GM04503 (cell line): Measurements from ENCODE around the gene BIN2.
"Not testable (repeated sequence)": the region's sequence is repeated elsewhere in the genome, so short reads cannot be mapped to it uniquely, and the experiment has no call there.

Experiments
- DNase-seq: peaks from one replicate; pipeline ENCODE4 v3.0.0-alpha.2; 2012; ENCODE audit warnings: low read depth

The BIN2 gene

DNA sequence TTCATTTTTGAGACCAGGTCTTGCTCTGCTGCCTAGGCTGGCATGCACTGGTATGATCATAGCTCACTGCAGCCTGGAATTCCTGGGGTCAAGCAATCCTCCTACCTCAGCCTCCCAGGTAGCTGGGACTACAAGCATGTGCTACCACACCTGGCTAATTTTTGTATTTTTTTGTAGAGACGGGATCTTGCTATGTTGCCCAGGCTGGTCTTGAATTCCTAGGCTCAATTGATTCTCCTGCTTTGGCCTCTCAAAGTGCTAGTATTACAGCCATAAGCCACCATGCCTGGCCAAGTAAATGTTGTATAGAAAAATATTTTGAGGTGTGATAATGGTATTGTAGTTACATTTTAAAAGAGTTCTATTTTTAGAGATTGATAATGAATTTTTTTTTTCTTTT, 12.6 kb downstream of the BIN2 start:
- DNase-seq: no peak

DNA sequence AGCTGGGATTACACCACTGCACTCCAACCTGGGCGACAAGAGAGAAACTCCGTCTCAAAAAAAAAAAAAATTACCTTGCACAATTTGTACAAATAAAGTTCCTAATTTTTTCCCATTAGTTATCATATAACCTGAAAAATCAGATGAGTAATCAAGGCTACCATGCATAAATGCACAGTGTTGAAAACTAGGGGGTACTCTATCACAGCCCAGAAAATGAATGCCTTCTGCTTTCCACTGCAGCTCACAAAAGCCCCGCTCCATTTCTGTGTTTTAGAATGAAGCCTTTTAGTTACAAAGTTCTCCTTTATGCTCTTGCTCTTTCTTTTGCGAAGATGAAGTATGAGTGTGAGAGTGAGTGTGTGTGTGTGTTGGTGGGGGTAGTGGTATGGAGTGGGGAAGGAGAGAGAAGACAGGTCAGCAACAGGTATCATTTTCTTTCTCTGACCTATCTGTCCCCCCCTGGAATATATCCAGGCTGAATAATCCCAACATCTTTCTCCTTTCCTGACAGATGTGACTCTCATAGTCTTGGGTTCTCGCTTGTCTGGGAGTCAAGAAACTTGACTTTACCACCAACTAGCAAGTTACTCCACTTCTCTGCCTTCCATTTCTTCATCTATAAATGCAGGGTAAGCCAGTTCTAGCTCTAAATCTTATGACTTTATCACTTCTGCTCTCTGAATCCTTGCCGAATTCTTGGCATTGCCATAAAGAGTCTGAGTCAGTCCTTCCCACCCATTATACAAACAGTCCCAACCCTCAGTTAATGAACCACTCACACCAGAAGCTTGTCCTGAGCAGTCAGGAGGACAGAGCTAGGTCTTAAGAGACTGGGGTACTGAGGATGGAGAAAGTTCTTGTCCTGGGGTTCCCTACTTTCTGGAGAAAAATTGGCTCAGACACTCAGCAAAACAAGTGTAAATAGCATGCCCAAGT, 16.1 kb downstream of the BIN2 start:
- peak; percentile 78 for DNase-seq

DNA sequence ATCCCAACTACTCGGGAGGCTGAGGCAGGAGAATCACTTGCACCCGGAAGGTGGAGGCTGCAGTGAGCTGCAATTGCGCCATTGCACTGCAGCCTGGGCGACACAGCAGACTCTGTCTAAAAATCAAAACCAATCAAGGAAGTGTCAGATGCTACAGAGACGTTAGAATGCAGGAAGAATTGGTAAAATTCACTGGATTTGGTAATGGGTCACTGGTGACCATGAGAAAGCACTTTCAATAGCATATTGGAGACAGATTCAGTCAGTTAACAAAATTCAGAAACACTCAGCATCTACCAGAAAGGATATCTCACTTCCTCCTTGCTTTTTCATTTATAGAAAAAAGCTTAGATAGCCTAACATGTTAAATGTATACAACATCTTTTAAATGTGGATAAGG, 17.5 kb downstream of the BIN2 start:
- DNase-seq: no peak

DNA sequence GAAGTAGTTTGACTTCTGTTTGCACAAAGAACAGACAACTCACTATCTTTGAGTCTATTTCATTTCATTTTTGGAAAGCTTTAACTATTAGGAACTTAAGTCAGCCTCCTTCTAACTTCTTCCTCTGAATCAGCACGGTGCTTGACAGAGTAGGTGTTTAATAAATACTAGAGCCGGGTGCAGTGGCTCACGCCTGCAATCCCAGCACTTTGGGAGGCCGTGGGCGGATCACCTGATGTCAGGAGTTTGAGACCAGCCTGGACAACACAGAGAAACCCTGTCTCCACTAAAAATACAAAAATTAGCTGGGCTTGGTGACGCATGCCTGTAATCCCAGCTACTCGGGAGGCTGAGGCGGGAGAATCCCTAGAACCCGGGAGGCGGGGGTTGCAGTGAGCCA, 23.2 kb downstream of the BIN2 start:
- DNase-seq: not testable (repeated sequence)

DNA sequence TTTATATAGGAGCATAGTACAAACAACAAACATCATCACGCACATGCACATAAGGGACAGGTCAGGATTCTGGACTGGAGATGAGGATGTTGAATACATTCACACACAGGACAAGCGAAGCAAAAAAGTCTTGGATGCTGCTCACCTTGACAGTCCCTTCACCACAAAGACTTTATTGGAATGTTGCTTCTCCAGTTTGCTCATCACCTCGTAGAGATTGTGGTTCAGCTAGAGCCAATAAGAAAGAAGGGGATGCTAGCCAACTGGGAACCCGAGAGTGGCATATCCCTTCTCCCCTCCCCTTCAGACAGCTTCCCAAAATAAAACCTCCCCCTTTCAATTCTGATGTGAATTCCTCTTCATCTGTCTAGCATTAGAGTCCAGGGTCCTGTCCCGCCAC, 28.3 kb downstream of the BIN2 start:
- no peak for DNase-seq

DNA sequence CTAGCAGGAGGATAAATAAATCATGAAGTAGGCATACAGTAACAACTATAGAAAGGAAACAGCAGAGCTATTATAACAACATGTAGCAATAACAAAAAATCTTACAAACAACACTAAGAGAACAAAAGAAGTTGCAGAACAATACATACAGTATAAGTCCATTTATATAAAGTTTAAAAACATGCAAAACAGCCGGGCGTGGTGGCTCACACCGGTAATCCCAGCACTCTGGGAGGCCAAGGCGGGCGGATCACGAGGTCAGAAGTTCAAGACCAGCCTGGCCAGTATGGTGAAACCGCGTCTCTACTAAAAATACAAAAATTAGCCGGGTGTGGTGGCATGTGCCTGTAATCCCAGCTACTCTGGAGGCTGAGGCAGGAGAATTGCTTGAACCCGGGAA, 29.9 kb downstream of the BIN2 start:
- DNase-seq: not testable (repeated sequence)

DNA sequence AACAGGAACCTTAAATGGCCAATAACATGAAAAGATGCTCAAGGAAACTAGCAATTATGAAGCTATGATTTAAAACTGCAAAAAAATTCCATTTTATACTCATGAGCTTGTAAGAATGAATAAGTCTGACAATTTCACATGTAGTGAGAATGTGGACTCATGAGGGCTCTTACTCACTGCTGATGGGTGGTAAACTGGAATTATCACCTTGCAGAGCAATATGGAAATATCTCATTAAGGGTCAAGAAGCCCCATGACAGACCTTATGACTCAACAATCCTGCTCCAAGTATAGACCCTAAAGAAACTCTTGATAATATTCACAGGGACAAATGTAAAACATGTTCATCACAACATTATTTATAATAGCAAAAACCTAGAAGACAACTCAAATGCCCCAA, 30.3 kb downstream of the BIN2 start:
- DNase-seq: no peak

DNA sequence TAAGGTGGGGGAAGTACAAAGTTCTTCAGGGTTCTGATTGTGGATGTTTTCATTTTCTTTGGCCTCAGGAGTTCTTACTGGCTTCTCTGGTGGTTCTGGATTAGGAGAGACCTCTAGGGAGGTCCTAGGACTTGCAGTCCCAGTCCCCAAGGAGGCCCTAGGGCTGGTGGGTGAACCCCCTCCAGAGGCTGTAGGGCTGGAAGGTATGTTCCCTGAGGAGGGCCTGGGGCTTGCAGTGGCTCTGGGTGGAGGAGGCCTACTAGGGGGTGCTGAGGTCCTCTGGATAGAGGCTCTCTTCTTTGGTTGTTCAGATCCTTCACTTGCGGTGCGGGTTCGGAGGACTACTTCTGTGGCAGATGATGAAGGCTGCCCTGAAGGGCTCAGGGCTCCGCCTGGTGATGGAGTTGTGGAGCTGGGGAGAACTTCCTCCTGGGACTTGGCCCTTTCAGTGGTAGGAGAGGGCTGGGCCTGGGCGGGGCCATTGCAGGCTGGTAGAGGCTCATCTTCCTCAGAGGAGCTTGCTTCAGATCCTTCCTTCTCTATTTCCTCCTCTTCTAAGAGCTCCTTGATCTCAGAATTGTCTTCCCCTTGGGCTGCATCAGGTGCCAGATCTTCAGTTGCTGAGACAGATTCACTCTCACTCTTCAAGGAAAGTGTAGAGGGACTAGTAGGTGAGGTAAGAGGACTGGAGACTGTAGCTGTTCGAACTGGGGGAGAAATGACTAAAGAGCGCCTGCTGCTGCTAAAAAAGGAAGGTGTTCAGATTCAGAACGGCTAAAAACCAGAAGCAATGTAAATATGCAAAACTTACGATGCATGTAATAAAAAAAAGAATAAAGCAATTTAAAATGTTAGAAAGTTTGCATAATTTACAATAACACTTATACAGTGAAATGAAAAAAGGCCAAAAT, 32.1 kb downstream of the BIN2 start:
- not testable (repeated sequence) for DNase-seq

DNA sequence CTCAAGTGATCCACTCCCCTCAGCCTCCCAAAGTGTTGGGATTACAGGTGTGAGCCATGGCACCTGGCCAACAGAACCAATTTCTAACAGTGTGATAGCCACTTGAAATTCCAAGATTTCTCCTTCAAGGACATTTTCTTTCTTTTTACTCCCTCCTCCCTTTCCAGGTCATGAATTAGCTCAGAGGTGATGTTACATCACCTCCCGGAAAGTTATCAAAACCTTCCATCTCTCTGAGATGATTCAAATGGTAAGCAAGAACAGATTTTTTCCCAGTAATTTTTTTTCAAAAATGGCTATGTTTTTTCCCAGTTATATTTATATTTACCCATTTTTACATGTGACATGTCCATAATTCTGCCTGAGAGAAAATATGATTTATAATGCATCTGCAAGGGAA, 38.1 kb downstream of the BIN2 start:
- no peak for DNase-seq

DNA sequence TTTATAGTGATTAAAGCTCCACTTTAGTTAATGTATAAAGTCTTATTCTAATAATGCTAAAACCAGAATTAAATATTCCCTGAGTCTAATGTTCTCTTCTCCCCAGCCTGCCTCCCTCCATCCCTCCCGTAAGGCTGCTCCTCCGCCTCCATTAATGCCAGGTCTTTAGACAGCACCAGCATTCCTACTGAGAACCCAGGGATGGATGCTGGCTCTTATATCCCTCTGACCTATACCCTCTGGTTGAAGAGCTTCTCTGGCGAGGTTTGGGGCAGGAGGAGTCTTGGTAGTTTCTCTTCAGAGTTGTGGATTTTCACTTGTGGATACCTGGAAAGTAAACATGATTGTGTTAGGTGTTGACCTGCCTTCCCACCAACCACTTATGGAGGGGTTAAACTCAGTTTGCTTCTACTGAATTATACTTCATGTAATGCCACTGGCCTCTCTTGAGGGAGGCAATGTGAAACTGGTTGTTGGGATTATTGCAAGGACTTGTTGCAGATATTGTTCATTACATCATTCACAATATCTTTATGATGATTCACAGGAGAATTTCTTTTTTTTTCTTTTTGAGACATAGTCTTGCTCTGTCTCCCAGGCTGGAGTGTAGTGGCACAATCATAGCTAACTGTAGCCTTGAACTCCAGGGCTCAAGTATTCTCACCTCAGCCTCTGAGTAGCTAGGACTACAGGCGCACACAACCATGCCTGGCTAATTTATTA, 42.6 kb downstream of the BIN2 start:
- peak; percentile 46 for DNase-seq

DNA sequence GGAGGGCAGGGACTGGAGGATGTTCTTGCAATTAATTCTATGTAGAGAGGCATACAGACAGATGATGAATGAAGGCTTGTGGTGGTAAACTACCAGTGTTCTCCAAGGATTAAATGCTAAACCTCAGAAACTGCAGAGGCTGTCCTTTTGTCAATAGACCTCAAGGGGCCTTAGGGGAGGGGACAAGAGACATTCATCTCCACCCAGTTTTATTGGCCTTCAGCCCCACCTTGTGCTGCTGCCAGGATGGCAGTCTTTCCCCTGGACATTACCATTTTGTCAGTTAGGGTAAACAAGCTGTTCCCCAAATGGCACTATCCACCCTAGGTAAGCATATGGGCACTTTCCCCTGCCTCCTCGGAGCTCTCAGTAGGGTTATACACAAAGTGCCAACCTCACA, 48.9 kb downstream of the BIN2 start:
- no peak for DNase-seq

DNA sequence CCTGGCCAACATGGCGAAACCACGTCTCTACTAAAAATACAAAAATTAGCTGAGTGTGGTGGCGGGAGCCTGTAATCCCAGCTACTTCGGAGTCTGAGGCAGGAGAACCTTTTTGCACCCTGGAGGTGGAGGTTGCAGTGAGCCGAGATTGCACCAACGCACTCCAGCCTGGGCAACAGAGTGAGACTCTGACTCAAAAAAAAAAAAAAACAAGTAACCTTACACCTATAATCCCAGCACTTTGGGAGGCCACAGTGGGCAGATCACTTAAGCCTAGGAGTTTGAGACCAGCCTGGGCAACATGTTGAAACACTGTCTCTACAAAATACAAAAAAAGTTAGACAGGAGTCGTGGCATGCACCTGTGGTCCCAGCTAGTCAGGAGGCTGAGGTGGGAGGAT, 51.2 kb downstream of the BIN2 start:
- DNase-seq: not testable (repeated sequence)

DNA sequence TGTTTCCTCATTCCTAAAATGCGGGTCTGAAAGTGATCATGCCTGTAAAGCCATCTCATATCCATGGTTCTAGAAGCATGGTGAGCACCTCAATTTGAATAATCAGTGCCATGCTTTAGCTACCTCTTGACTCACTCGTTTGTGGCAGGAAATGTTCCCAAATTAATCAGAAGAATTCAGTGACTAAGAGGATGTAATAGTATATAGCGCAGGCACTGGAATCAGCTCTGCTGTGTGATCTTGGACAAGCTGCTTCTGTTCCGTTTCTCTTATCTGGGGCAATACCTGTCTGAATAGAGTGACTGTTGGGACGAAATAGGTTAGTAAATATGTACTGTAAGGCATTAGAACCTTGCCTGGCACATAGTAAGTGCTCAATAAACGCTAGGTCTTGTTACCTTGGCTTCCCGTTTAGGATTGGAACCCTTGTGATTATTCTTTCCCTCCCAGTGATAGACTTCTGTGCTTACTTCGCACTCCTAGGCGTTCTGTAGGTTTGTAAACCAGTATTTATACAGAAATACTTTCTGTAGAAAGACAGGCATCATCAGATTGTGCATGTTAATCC, 52.9 kb downstream of the BIN2 start:
- peak; percentile 57 for DNase-seq

DNA sequence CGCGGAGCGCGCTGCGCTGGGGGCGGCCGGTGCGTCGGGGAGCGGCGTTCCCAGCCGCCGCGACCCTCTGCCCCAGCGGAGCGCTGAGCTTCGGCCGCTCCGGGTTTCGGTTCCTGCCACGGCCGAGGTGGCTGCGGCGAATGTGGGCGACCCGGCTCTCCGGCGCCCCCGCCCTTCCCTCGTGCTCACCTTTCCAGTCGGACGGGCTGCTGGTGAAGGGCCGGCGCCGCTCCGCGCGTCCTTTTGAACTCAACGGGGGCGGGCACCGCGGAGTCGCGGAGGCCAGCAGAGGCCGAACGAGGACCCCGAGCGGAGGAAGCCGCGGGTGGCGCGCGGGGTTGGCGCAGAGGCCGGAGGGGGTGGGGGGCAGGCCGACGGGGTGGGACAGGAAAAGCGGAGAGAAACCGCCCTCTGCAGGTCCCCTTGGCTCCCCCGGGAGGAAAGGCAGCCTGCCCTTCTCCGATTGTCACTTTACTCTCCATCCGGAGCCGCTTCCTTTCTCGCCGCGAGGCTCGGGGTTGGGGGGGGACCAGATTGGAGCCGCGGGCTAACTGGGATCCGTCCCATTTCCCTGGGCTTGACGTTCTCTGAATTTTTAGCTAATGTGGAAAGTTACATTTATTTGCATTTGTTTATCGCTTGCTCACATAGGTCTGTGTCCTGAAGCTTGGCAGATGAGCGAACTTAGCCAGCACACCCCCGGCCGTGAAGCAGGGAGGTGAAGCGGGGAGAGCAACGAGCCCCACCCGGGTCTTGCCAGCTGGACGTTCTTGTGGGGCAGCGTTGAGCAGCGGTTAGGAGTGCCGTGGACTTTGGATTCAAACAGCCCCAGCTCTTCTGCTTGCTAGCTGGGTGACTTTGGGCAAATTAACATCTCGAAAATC, 53.7 kb downstream of the BIN2 start, which contains the start of gene SMAGP:
TSS of gene SMAGP (minus strand) at position 349 of the 884 bp plus-strand sequence. CDS start 1,137 bp downstream, outside the sequence.
- DNase-seq: no peak

DNA sequence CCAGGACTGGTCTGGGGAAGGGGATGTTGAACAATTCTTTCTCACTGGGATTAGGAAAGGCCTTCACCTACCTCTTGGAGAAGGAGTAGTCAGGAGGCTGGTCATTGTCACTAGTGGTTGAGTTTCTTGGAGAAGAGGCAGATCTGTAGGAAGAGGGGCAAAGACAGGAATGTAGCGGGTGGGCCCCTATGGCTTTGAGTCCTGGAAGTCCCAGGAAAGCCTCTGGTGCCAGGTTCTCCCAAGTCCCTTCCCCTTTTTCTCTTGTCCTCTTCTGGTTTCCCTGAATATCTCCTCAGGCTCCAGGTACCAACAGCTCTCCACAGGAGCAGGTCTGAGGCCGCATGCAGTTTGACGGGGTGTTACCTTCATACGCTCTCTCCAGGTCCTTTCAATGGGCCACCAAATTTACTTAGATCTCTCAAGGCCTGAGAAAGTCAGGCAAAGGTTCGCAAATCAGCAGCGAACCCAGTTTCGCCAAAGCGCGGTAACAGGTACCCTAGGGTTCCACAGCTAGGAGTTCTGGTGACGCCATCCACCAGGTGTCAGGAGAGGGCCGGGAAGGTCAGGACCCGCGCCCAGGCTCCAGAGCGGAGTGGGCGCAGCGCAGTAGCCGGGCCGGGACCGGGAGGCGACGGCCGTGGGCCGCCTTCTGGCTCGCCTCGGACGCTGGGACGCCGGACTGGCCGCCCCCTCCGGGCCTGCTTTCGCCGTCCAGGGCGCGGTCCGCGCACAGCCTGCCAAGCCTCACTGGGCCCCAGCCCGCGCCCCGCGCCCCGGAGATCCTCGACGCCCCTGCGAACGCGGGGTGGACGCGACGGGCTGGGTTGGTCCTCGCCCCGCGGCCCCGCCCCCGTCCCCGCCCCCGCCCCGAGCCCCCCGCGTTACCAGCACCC, 54.6 kb downstream of the BIN2 start:
- no peak for DNase-seq

DNA sequence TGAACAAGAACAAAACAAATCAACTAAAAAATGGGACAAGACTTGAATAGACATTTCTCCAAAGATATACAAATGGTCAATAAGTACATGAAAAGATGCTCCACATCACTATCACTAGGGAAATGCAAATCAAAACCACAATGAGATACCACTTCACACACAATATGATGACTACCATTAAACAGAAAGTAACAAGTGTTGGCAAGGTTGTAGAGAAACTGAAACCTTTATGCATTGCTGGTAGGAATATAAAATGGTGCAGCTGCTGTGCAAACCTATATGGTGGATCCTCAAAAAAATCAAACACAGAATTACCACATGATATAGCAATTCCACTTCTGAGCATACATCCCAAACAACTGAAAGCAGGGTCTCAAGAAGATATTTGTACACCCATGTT, 59.0 kb downstream of the BIN2 start:
- no peak for DNase-seq

DNA sequence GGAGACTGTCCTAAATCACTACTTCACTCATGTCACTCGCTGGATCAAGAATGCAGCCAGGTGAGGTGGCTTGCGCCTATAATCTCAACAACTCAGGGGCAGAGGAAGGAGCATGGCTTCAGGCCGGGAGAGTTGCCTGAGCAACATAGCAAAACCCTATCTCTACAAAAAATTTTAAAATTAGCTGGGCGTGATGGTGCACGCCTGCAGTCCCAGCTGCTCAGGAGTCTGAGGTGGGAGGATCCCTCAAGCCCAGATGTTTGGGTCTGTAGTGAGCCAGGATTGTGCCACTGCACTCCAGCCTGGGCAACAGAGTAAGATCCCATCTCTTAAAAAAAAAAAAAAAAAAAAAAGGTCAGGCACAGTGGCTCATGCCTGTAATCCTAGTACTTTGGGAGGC, 59.7 kb downstream of the BIN2 start:
- no peak for DNase-seq

DNA sequence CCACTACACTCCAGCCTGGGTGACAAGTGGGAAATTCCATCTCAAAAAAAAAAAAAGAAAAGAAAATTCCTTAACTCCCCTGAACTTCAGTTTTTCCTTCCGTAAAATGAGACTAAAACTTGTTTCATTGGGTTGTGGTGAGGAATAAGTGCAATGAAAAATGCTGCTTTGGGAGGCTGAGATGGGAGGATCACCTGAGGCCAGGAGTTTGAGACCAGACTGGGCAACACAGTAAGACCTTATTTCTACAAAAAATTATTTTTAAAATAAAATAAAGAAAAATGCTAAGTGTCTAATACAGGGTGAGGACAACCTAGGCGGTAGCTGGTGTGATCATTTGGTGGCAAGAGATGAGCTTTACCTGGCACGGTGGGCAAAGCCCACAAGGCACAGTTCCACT, 60.6 kb downstream of the BIN2 start:
- no peak for DNase-seq

DNA sequence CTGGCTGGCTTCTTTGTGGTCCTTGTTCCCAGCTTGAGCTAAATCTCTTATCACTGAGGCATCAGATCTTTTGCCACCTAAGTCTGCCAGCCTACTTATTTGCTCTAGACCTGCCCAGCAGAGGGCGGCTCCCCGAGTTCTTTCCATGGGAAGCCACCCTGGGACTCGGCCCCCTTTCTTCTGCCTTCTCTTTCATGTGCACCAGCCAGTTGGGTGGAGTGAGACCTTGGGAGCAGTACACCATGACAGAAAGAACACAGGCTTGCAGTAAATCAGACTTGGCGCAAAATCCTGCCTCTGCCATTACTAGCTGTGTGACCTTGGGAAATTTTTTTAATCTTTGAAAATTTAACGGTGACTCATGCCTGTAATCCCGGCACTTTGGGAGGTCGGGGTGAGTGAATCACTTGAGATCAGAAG, 61.2 kb downstream of the BIN2 start:
- DNase-seq: no peak

DNA sequence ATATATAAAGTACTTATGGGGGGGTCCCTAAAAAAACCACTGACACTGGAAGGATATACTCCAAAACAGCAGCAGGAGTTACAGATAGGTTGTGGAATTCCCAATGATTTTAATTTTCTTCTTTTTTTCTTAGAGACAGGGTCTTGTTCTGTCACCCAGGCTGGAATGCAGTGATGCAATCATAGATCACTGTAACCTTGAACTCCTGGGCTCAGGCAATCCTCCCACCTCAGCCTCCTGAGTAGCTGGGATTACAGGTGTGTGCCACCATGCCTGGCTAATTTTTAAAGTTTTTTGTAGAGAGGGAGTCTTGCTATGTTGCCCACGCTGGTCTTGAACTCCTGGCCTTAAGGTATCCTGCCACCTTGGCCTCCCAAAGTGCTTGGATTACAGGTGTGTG, 64.4 kb downstream of the BIN2 start:
- DNase-seq: not testable (repeated sequence)
